HCT116 (cell line): ENCODE measurements around the gene CCL24.

ENCODE experiments used
- CTCF ChIP-seq, 3 experiments: fragments of 200-600 bp in 1 of 3; sonication (generic) in 1 of 3; IDR thresholded peaks in 2 of 3; conservative IDR thresholded peaks in 1 of 3; 2 replicates each; pipeline ENCODE4 v1.5.1; 2012 to 2017; ENCODE audit warnings: low read depth in 2 of 3, low read length in 2 of 3, antibody characterized with exemption in 1 of 3, borderline replicate concordance in 1 of 3, control low read depth in 1 of 3, mild to moderate bottlenecking in 1 of 3, mixed read lengths in 1 of 3, mixed run types in 1 of 3, moderate library complexity in 1 of 3; ENCODE audit not compliant: insufficient read depth in 1 of 3
- FOSL1 ChIP-seq: IDR thresholded peaks from 2 replicates; pipeline ENCODE4 v1.6.1; 2012; ENCODE audit warnings: low read depth
- MAX ChIP-seq: IDR thresholded peaks from 2 replicates; pipeline ENCODE4 v1.6.1; 2012
- POLR2A ChIP-seq: IDR thresholded peaks from 2 replicates; pipeline ENCODE4 v1.7.0; 2011; ENCODE audit warnings: borderline replicate concordance; ENCODE audit not compliant: insufficient read depth, insufficient read length; ENCODE audit errors: extremely low read depth
- YY1 ChIP-seq: IDR thresholded peaks from 2 replicates; pipeline ENCODE4 v1.6.1; 2011; ENCODE audit warnings: low read length, low read depth, moderate library complexity, mild to moderate bottlenecking; ENCODE audit not compliant: insufficient replicate concordance; ENCODE audit errors: extremely low read depth
- ZNF274 ChIP-seq: fragments of 200-500 bp; sonication (Bioruptor generic); IDR thresholded peaks from 2 replicates; pipeline ENCODE4 v1.6.1; 2014; ENCODE audit warnings: mild to moderate bottlenecking, low read depth, low read length, inconsistent platforms

- TF ChIP-seq MAX: no peak
- no peak for TF ChIP-seq ZNF274
- no peak for TF ChIP-seq CTCF (IDR thresholded peaks at IDR 0.05 in 2 of 3, conservative IDR thresholded peaks at IDR 0.05 in 1 of 3; ENCODE audit: borderline replicate concordance in 1 of 3, insufficient read depth in 1 of 3, low read depth in 2 of 3, low read length in 2 of 3)
- TF ChIP-seq FOSL1: no peak
- no peak for TF ChIP-seq POLR2A
- no peak for TF ChIP-seq YY1
These were observed at the start of gene CCL24 for GRCh38 chr7:75813781-75814236.
